ENCODE data around the gene ATP8B1. TPM values are rescaled to one million over a fixed set of nuclear protein-coding genes. Genes with fewer than 3 reads are reported as not detected.
A peak's percentile ranks its signal among the peaks of the same experiment; 100 is the strongest.

ATP8B1 gene
- total RNA-seq, 1 experiment from 2014 or later = 1.4 TPM

GRCh38 chr18:57744211-57744694, 58.9 kb downstream of the ATP8B1 start:
- no peak overlapping the region for H3K4me3 Mint-ChIP-seq (ENCODE audit: unreplicated experiment)
- BruUV-seq (replicated peaks) = no TSS peak
- H3K27ac Mint-ChIP-seq (ENCODE audit: low read depth, unreplicated experiment) = peak overlapping the region; percentile 16
- H3K4me1 Mint-ChIP-seq (ENCODE audit: insufficient read depth, unreplicated experiment) = peaks cover 19% of the 10 kb centered on the region
- CTCF ChIA-PET = interaction anchor here (1.1 kb wide), 1 partner anchor 40 kb away, joined by 3 read pairs; no protein-coding TSS in a partner anchor
- intact Hi-C loops (cut with micrococcal nuclease) = no loop called here
- no peak for DNase-seq (ENCODE audit: unreplicated experiment)
- no peak for TF ChIP-seq CTCF (IDR thresholded peaks at IDR 0.05; ENCODE audit: unreplicated experiment)
- H3K9me3 Mint-ChIP-seq (ENCODE audit: unreplicated experiment) = no peaks in the 10 kb centered on the region
- POLR2A ChIA-PET = interaction anchor here (0.9 kb wide), 1 partner anchor 34 kb away, joined by 3 read pairs; no protein-coding TSS in a partner anchor
- no peaks in the 10 kb centered on the region for H3K36me3 Mint-ChIP-seq (ENCODE audit: insufficient read depth, unreplicated experiment)
- no peaks in the 10 kb centered on the region for H3K27me3 Mint-ChIP-seq (ENCODE audit: insufficient read depth, unreplicated experiment)

GRCh38 chr18:57743008-57743407, 60.1 kb downstream of the ATP8B1 start:
- Mint-ChIP-seq H3K27ac (ENCODE audit: low read depth, unreplicated experiment) (peak overlapping the region; percentile 67), H3K4me3 (ENCODE audit: unreplicated experiment) (no peak overlapping the region), H3K36me3 (ENCODE audit: insufficient read depth, unreplicated experiment) (no peaks in the 10 kb centered on the region), H3K9me3 (ENCODE audit: unreplicated experiment) (no peaks in the 10 kb centered on the region), H3K27me3 (ENCODE audit: insufficient read depth, unreplicated experiment) (no peaks in the 10 kb centered on the region), H3K4me1 (ENCODE audit: insufficient read depth, unreplicated experiment) (peaks cover 16% of the 10 kb centered on the region)
- DNase-seq (ENCODE audit: unreplicated experiment) = no peak
- POLR2A ChIA-PET = interaction anchor here (0.7 kb wide), 1 partner anchor 45 kb away, joined by 3 read pairs; no protein-coding TSS in a partner anchor
- TF ChIP-seq CTCF (IDR thresholded peaks at IDR 0.05; ENCODE audit: unreplicated experiment) = no peak
- CTCF ChIA-PET = interaction anchor here (0.6 to 1.2 kb wide), 3 partner anchors 31 to 125 kb away, joined by 3 to 4 read pairs (median 3); no protein-coding TSS in a partner anchor
- BruUV-seq (replicated peaks) = no TSS peak
- intact Hi-C loops (cut with micrococcal nuclease) = no loop called here

- BruUV-seq (replicated peaks) = no TSS peak
- H3K4me3 Mint-ChIP-seq (ENCODE audit: unreplicated experiment) = no peak overlapping the region
- TF ChIP-seq CTCF (IDR thresholded peaks at IDR 0.05; ENCODE audit: unreplicated experiment) = no peak
- no peaks in the 10 kb centered on the region for H3K27me3 Mint-ChIP-seq (ENCODE audit: insufficient read depth, unreplicated experiment)
- ChIA-PET POLR2A (interaction anchor here (1.6 kb wide), 1 partner anchor 29 kb away, joined by 5 read pairs; no protein-coding TSS in a partner anchor), CTCF (no interaction called here)
- intact Hi-C loops (cut with micrococcal nuclease) = no loop called here
- no peak overlapping the region for H3K27ac Mint-ChIP-seq (ENCODE audit: low read depth, unreplicated experiment)
- DNase-seq (ENCODE audit: unreplicated experiment) = no peak
- H3K4me1 Mint-ChIP-seq (ENCODE audit: insufficient read depth, unreplicated experiment) = peaks cover 25% of the 10 kb centered on the region
- H3K36me3 Mint-ChIP-seq (ENCODE audit: insufficient read depth, unreplicated experiment) = no peaks in the 10 kb centered on the region
- no peaks in the 10 kb centered on the region for H3K9me3 Mint-ChIP-seq (ENCODE audit: unreplicated experiment)
Observed at GRCh38 chr18:57741273-57741672, 61.8 kb downstream of the ATP8B1 start.

- peaks cover 6% of the 10 kb centered on the region for H3K36me3 Mint-ChIP-seq (ENCODE audit: insufficient read depth, unreplicated experiment)
- intact Hi-C loops (cut with micrococcal nuclease) = loop anchor here (5.0 kb wide), 1 partner anchor 44 kb away; no protein-coding TSS in a partner anchor
- H3K27ac Mint-ChIP-seq (ENCODE audit: low read depth, unreplicated experiment) = peak overlapping the region; percentile 65
- no peak for TF ChIP-seq CTCF (IDR thresholded peaks at IDR 0.05; ENCODE audit: unreplicated experiment)
- ChIA-PET POLR2A (interaction anchor here (0.6 to 2.3 kb wide), 14 partner anchors 8 to 213 kb away, joined by 3 to 23 read pairs (median 4); no protein-coding TSS in a partner anchor), CTCF (interaction anchor here (0.6 to 1.0 kb wide), 4 partner anchors 8 to 751 kb away, joined by 3 to 5 read pairs (median 3); no protein-coding TSS in a partner anchor)
- DNase-seq (ENCODE audit: unreplicated experiment) = no peak
- BruUV-seq (replicated peaks) = no TSS peak
- no peaks in the 10 kb centered on the region for H3K27me3 Mint-ChIP-seq (ENCODE audit: insufficient read depth, unreplicated experiment)
- H3K4me1 Mint-ChIP-seq (ENCODE audit: insufficient read depth, unreplicated experiment) = peaks cover 18% of the 10 kb centered on the region
- H3K4me3 Mint-ChIP-seq (ENCODE audit: unreplicated experiment) = peak overlapping the region; percentile 54
- H3K9me3 Mint-ChIP-seq (ENCODE audit: unreplicated experiment) = no peaks in the 10 kb centered on the region
Observed at GRCh38 chr18:57738078-57738477, 65.0 kb downstream of the ATP8B1 start.
